GM12801 (cell line): ENCODE results near the gene AQP2.

Experiments
- CTCF ChIP-seq: IDR thresholded peaks from one replicate; pipeline ENCODE4 v1.5.1; 2011; ENCODE audit warnings: control low read depth; ENCODE audit not compliant: insufficient read length; ENCODE audit errors: extremely low read depth

The AQP2 gene

DNA sequence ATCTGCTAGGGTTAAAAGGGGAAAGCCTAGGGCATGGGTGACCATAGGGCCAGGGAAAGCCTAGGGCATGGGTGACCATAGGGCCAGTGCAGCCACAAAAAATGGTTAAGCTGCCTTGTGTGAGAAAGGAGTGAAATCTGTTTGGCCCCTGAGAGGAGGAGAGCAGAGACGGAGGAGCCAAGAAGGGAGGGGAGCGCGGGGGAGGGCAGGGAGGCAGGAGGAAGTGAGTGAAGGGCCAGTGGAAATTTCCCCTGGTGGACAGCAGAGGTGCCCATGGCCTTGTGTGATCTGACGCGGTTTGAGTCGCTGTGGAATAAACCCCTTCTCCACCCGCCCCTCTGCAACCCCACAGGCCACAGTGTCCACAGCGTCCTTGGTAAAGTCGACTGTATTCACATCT lies 21.6 kb downstream of the AQP2 start:
- no peak for TF ChIP-seq CTCF

- TF ChIP-seq CTCF: no peak
These were observed 22.3 kb downstream of the AQP2 start, which contains the start of gene AQP6 for GRCh38 chr12:49972641-49973360. TSS of gene AQP6 (plus strand) at chr12:49972947. CDS start at chr12:49973174, 227 bp downstream.

DNA sequence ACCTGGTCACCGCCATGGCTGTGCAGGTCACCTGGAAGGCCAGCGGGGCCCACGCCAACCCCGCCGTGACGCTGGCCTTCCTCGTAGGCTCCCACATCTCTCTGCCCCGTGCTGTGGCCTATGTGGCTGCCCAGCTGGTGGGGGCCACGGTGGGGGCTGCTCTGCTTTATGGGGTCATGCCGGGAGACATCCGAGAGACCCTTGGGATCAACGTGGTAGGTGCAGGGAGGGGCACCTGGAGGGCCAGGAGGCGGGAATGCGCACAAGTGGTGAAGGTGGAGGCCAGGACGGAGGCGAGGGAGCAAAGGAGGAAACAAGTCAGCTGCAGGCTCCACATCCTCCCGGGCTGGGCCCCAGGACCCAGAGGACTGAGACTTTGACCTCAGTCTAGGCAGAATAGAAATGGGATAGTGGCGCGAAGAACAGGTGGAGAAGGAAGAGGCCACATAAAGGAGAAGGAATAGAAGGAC lies 22.9 kb downstream of the AQP2 start:
- no peak for TF ChIP-seq CTCF

GRCh38 chr12:49974231-49974675 lies 23.7 kb downstream of the AQP2 start:
- no peak for TF ChIP-seq CTCF

DNA sequence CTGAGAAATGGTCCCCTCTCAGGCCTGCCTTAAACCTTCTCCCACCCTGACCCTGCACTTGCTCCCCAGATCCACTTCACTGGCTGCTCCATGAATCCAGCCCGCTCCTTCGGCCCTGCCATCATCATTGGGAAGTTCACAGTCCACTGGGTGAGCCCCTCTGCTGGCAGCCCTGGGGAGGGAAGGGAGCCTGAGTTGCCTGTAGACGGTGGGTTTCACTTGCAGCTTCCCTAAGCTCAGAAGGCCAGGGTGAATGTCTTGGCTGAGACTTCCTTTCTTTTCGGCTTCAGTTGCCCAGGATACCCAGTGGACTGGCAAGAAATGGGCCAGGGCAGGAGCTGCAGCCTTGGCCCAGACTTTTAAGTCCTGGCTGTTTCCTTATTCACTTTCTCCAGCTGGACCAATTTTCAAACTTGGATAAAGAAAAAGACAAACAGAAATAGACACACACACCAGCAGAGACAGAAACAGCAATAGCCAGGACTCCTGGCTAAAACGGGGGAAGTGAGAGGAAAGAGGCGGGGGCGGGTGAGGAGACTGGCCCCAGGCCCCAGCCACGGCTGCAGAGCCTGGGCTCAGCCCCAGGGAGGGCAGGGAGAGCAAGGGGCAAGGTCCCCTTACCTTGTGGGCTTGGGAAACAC lies 24.3 kb downstream of the AQP2 start:
- no peak for TF ChIP-seq CTCF

GRCh38 chr12:49975318-49975761 lies 24.8 kb downstream of the AQP2 start:
- no peak for TF ChIP-seq CTCF

DNA sequence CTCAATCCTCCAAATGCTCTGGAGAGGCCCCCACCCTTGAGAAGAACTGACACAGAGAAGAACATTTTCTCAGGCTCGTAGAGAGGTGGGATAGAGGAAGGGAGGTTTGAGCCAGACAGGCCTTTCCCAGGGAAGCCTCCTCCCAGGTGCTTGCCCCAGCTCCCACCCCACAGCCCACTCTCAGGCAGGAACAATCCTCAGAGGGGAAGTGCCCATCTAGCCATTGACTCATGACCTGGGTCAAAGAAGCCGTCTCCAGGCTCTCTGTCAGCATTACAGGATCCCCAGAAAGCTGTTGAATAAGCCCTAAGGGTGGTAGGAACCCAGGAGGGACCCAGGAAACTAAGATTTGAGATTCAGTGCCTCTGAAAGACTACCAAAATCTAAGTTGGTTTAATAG lies 26.0 kb downstream of the AQP2 start:
- no peak for TF ChIP-seq CTCF
